ENCODE measurements around the gene GNA14.
"Not testable (repeated sequence)": the region's sequence is repeated elsewhere in the genome, so short reads cannot be mapped to it uniquely, and the experiment has no call there.

The GNA14 gene

DNA sequence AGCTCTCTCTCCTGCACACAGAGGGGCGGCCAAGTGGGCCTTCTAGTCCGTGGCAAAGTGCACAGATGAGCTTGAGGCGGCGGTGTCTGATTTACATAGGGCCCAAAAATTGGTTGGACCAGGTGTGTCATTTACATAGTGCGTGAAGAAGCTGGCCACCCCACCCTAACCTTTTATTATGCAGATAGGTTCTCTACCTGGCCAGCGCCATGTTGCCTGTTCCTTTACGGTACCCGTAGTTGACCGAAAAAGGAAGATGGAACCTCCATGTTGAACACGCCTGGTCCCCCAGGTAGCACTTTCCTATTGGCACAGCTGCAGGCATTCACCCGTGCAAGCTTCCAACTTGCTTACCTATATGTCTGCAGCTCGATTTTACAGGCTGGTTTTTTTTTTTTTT, 61.5 kb downstream of the GNA14 start:
- no peak overlapping the region for H3K27ac ChIP-seq
- no peak for TF ChIP-seq ZFX (IDR thresholded peaks at IDR 0.05)
- TF ChIP-seq, protein P1, sequence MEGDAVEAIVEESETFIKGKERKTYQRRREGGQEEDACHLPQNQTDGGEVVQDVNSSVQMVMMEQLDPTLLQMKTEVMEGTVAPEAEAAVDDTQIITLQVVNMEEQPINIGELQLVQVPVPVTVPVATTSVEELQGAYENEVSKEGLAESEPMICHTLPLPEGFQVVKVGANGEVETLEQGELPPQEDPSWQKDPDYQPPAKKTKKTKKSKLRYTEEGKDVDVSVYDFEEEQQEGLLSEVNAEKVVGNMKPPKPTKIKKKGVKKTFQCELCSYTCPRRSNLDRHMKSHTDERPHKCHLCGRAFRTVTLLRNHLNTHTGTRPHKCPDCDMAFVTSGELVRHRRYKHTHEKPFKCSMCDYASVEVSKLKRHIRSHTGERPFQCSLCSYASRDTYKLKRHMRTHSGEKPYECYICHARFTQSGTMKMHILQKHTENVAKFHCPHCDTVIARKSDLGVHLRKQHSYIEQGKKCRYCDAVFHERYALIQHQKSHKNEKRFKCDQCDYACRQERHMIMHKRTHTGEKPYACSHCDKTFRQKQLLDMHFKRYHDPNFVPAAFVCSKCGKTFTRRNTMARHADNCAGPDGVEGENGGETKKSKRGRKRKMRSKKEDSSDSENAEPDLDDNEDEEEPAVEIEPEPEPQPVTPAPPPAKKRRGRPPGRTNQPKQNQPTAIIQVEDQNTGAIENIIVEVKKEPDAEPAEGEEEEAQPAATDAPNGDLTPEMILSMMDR (conservative IDR thresholded peaks at IDR 0.05) = no peak

DNA sequence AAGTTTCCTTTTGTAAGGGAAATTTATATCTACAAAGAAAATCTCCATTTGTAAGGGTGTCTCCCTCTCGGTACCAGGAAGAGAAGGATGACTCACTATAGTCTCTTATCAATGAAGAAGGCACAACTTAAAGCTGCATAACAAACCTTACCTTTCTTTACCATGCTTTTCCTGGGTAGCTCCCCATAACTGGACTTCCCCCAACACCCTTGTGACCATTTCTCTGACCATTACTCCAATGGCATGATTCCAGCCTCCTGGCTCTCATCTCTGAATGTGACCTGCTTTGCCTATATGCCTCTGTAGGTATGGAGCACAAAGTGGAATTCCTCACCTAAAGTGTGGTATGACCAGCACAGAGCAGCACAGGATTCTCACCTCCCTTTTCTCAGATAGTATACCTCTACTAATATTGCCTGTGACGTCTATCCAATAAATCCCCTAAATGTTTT, 62.8 kb downstream of the GNA14 start:
- no peak overlapping the region for H3K27ac ChIP-seq
- TF ChIP-seq, protein P1 (conservative IDR thresholded peaks at IDR 0.05) = no peak
- no peak for TF ChIP-seq ZFX (IDR thresholded peaks at IDR 0.05)

GRCh38 chr9:77584927-77585326, 63.2 kb downstream of the GNA14 start:
- not testable (repeated sequence) for H3K27ac ChIP-seq

- no peak for TF ChIP-seq ZFX (IDR thresholded peaks at IDR 0.05)
- TF ChIP-seq, protein P1 (conservative IDR thresholded peaks at IDR 0.05) = no peak
- no peak overlapping the region for H3K27ac ChIP-seq
These were observed 65.1 kb downstream of the GNA14 start for GRCh38 chr9:77582961-77583576.

GRCh38 chr9:77582525-77582924, 65.6 kb downstream of the GNA14 start:
- TF ChIP-seq, protein P1 (conservative IDR thresholded peaks at IDR 0.05) = no peak
- TF ChIP-seq ZFX (IDR thresholded peaks at IDR 0.05) = no peak

DNA sequence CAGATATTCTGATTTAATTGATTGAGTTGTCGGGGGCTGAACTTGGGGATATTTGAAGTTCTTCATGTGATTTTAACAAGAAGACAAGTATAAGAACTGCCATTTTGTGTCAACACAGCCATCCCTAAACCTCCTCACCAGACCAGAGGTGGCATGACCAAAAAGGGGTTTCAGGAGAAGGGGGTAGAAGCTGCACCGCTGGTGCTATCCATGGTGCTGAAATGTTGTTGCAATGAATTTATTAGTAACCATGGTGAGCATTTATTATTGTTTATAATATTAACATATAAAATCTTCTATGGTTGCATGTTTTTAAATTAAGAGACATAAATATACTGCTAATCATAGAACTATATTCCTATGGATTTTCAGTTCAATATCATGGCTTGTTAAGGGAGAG, 72.3 kb downstream of the GNA14 start:
- TF ChIP-seq, protein P1 (conservative IDR thresholded peaks at IDR 0.05) = no peak
- no peak for TF ChIP-seq ZFX (IDR thresholded peaks at IDR 0.05)

More at GRCh38 chr9:77582525-77582924, 65.6 kb downstream of the GNA14 start:
- H3K27ac ChIP-seq = no peak overlapping the region

GRCh38 chr9:77569335-77569734, 78.8 kb downstream of the GNA14 start:
- H3K27ac ChIP-seq = no peak overlapping the region
- no peak for TF ChIP-seq ZFX (IDR thresholded peaks at IDR 0.05)
- TF ChIP-seq, protein P1 (conservative IDR thresholded peaks at IDR 0.05) = no peak

More for the DNA sequence above, 72.3 kb downstream of the GNA14 start:
- no peak overlapping the region for H3K27ac ChIP-seq

GRCh38 chr9:77563174-77563573, 84.9 kb downstream of the GNA14 start:
- H3K27ac ChIP-seq = no peak overlapping the region
- TF ChIP-seq, protein P1 (conservative IDR thresholded peaks at IDR 0.05) = no peak
- no peak for TF ChIP-seq ZFX (IDR thresholded peaks at IDR 0.05)
